Pancreas (tissue), 10 donors: ENCODE measurements around the gene ANP32B. TPM values are rescaled to one million over a fixed set of nuclear protein-coding genes. Genes with fewer than 3 reads are reported as not detected.

Source experiments
- ATAC-seq, 4 donors: fragments of 200-7000 bp; cut with Tn5 transposase; one replicate each; pipeline versions ENCODE4 v1.8.0 to v1.9.1; 2020; ENCODE audit warnings: mild to moderate bottlenecking in 4 of 4, moderate library complexity in 4 of 4
- DNase-seq, 6 donors: peaks; one replicate each; pipeline ENCODE4 v3.0.0-alpha.2; 2020
- FAIRE-seq: peaks from 2 replicates; lab custom pipeline; 2012; peaks lifted over from hg19 to GRCh38; lab: Jason Lieb, UNC
- H3K27ac ChIP-seq, 4 donors: fragments of 200-600 bp; sonication (generic); 1 replicate in 3 of 4; 2 replicates in 1 of 4; pipeline versions ENCODE4 v1.5.0 to v1.8.0; 2020
- H3K27me3 ChIP-seq, 4 donors: fragments of 200-600 bp; one replicate each; pipeline ENCODE4 v1.8.0; 2021
- H3K36me3 ChIP-seq, 3 donors: fragments of 200-600 bp; sonication (generic) in 1 of 3; one replicate each; pipeline versions ENCODE4 v1.5.0 to v1.8.0; 2020 to 2021
- H3K4me1 ChIP-seq, 3 donors: fragments of 200-600 bp; one replicate each; pipeline ENCODE4 v1.8.0; 2021
- H3K4me3 ChIP-seq, 4 donors: fragments of 200-600 bp; sonication (generic) in 2 of 4; one replicate each; pipeline versions ENCODE4 v1.5.0 to v1.8.0; 2020 to 2021
- H3K9me3 ChIP-seq, 4 donors: fragments of 200-600 bp; one replicate each; pipeline ENCODE4 v1.8.0; 2021
- WGBS, 2 donors: extraction: QIAGEN DNeasy Blood & Tissue Kit; methylation state at CpG; one replicate each; pipeline ENCODE4 v1.1.7; 2013; 5-methylcytosine and 5-hydroxymethylcytosine counted together
- intact Hi-C, 3 donors: fragments of 100-400 bp; cut with DNase I; formaldehyde crosslinking; loops; one replicate each; pipeline versions ENCODE4 v1.11.1 to v1.14.2; 2022
- polyA plus RNA-seq, 2 donors: library from polyadenylated mRNA; stranded (reverse); fragments of 200-250 nt; gene quantifications; one replicate each; pipeline ENCODE4 v1.2.3, GENCODE V29; 2013
- total RNA-seq, 6 donors: library from RNA; stranded (reverse); fragmentation: NEBNext Ultra II Directional in 4 of 6; extraction: Animal tissue kit (Norgen Biotek cat#: 25700) in 4 of 6; gene quantifications; one replicate each; pipeline versions ENCODE4 v1.2.1 to v1.2.4, GENCODE V29; 2021 to 2023
- TF ChIP-seq, protein P1 (sequence below), 4 donors: fragments of 200-600 bp; sonication (generic) in 3 of 4; IDR thresholded peaks; one replicate each; pipeline versions ENCODE4 v1.5.0 to v1.8.0; 2021; ENCODE audit warnings: antibody characterized with exemption in 4 of 4
- donor health status: healthy with polysubstance abuse.
- donor health status: DM: no; HTN: no; CAD: no; lungs with moderate emphysema.
- donor health status: DM: no; HTN: no; CAD: no.
- donor health status: control.
- donor health status: control.
- donor health status: Bipolar disorder and iron deficiency.
- donor health status: DM: yes; HTN: yes; CAD: no.
- donor health status: DM: no; HTN: no; CAD: no.
- donor health status: DM: no; HTN: no; CAD: no.
- donor health status: DM: yes; HTN: yes; CAD: no.

Gene ANP32B
- total and polyA plus RNA-seq, 8 donors: 48.8 to 89.3 (median 71.1) TPM

DNA sequence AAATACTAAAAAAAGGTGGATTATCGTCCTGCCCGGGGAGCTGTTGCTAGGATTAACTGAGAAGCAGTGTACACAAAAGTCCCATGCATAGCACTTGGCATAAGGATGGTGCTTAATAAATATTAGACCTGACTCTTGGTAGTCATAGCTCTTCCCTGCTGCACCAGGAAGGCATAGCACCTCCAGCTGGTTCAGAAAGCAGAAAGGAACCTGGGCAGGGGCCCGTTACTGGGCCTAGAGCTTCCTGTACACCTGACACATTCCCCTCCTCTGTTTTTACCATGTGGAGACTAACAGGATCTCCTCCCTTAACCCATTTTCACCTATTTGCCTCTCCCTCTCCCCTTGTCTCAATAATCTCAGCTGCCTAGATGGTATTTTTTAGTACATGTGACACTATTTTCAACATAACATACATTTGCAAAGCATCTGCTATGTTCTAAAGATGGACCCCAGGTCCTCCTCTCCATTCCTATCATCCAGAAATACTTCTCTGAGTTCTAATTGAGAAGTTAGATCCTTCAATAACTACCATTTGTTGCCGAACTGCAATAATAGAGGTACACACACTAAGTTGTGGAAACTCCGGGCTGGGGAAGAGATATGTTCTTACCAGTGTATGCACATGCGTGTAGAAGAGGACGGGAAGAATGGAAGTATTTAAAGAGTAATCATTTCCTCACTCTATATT is 3.2 kb upstream of the ANP32B start:
- ATAC-seq: no peak
- intact Hi-C loops: no loop called here

DNA sequence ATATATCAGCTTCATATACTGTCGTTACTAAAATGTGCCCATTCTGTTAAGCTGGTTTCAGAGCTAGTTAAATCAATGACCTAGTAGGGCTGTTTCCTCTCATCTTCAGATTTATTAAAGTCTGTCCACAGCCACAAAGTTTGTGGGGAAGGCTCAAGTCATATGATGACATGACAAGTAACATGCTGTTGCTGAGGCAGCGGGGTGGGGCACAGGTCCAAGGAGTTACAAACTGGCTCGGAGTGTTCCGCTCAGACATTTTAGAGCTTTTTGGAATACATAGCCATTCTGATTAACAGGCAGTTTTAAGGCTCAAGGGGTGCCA is 2.7 kb upstream of the ANP32B start:
- ATAC-seq (no peak), FAIRE-seq (no peak), DNase-seq (no peak)
- TF ChIP-seq, protein P1, sequence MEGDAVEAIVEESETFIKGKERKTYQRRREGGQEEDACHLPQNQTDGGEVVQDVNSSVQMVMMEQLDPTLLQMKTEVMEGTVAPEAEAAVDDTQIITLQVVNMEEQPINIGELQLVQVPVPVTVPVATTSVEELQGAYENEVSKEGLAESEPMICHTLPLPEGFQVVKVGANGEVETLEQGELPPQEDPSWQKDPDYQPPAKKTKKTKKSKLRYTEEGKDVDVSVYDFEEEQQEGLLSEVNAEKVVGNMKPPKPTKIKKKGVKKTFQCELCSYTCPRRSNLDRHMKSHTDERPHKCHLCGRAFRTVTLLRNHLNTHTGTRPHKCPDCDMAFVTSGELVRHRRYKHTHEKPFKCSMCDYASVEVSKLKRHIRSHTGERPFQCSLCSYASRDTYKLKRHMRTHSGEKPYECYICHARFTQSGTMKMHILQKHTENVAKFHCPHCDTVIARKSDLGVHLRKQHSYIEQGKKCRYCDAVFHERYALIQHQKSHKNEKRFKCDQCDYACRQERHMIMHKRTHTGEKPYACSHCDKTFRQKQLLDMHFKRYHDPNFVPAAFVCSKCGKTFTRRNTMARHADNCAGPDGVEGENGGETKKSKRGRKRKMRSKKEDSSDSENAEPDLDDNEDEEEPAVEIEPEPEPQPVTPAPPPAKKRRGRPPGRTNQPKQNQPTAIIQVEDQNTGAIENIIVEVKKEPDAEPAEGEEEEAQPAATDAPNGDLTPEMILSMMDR (IDR thresholded peaks at IDR 0.05): no peak
- H3K36me3 ChIP-seq: no peaks in the 10 kb centered on the region
- 62 to 63% methylated on average over 4 of the region's 4 CpGs for WGBS, 2 donors
- no peaks in the 10 kb centered on the region for H3K9me3 ChIP-seq
- intact Hi-C loops: no loop called here
- H3K27ac ChIP-seq: no peak overlapping the region
- peaks cover 0 to 4% (median 1%) of the 10 kb centered on the region in 3 donors for H3K4me1 ChIP-seq
- H3K4me3 ChIP-seq: no peak overlapping the region
- H3K27me3 ChIP-seq: no peaks in the 10 kb centered on the region

More for the DNA sequence above, 3.2 kb upstream of the ANP32B start:
- no peaks in the 10 kb centered on the region for H3K9me3 ChIP-seq
- FAIRE-seq (no peak), DNase-seq (no peak)
- WGBS, 2 donors: 83 to 94% methylated on average over 7 of the region's 7 CpGs
- TF ChIP-seq, protein P1 (IDR thresholded peaks at IDR 0.05): no peak
- no peaks in the 10 kb centered on the region for H3K27me3 ChIP-seq
- no peak overlapping the region for H3K4me3 ChIP-seq
- H3K36me3 ChIP-seq: no peaks in the 10 kb centered on the region
- no peak overlapping the region for H3K27ac ChIP-seq
- no peaks in the 10 kb centered on the region for H3K4me1 ChIP-seq

DNA sequence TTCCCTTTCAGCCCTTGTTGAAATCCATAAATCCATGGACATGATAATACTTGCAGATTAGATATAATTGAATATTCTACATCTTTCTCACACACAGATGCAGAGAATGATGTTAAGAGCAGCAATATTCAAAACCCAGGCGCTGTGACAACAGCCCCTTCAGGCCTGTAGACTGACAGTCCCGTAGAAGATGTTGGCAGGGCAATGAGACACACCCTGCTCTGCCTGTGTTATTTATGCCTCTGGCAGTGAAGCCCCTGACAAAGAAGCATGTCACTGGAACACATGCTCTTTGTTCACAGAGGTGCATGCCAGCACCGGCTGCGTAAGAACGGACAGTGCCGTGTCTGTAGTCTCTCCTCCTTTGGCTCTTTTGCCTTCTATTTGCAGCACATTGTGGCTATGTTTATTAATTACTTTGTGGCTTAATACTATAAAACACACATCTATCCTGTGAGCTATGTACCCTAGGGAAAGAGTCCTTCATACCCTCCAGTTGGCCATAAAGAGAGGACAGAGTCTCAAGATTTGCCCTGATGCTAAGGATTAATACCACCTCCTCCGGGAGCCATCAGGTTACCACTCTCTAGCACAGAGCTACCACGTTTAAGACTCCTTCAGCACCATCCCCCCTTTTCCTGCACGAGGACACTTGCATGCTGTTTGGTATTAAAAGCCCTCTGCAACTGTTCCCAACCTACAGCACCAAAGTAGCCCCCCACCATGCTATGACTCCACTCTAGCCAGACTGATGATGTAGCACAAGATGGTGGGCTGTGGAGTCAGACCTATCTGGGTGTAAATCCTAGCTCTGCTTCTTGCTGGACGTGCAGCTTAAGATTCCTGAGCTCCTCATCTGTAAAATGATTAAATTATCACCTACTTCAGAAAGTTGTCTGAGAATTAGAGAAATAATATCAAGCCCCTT is 2.0 kb upstream of the ANP32B start:
- no peaks in the 10 kb centered on the region for H3K27me3 ChIP-seq
- ATAC-seq: no peak
- TF ChIP-seq, protein P1 (IDR thresholded peaks at IDR 0.05): no peak
- FAIRE-seq: no peak
- no peak overlapping the region for H3K4me3 ChIP-seq
- 69 to 75% methylated on average over 10 of the region's 10 CpGs for WGBS, 2 donors
- no peak overlapping the region for H3K27ac ChIP-seq
- no peaks in the 10 kb centered on the region for H3K9me3 ChIP-seq
- intact Hi-C loops: no loop called here
- no peak for DNase-seq
- no peaks in the 10 kb centered on the region for H3K36me3 ChIP-seq
- peaks cover 2 to 11% (median 8%) of the 10 kb centered on the region in 3 donors for H3K4me1 ChIP-seq

DNA sequence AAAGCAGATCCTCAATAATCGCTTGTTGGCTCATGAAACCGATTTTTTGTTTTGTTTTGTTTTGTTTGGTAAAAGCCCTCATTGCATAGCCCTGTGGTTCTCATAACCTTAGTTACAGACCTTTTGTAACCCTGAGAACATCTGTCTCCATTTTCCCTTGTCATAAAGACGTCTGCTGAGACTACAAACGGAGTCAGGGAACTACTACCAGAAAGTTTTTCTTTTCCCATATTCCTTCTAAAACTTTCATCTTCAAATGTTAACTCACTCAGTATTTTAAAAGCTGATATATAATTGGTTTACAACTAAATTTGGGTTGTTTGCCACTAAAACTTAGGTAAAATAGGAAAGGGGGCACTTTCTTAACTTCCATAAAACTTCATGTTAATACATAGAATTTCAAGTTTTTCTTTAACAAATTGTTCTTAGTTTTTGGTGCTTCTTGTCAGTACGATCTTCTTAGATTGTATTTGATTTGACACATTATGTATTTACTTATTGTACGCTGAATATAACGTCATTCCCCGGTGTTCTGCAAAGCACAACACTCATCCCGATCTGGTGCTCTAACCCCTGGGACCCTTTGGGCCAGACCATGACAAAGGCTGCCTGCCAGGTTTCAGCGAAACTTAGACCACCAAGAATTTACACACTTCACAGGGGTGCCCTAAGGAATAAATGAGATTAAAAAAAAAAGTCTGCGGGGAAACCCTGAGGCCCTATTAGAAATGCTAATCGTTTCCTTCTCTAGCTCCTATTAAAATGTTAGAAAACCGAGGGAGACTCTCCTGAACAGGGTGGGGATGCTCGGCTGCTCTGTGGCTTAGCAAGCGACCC is 1.1 kb upstream of the ANP32B start:
- H3K36me3 ChIP-seq: no peaks in the 10 kb centered on the region
- FAIRE-seq (no peak), DNase-seq (peak in 1 of 6 donors; percentile 24), ATAC-seq (no peak)
- H3K4me1 ChIP-seq: peaks cover 8 to 14% (median 12%) of the 10 kb centered on the region in 3 donors
- H3K27me3 ChIP-seq: no peaks in the 10 kb centered on the region
- intact Hi-C loops: no loop called here
- peak overlapping the region; percentile 82 to 96 (median 95) for H3K4me3 ChIP-seq
- peak overlapping the region in 3 of 4 donors; percentile 31 to 95 (median 94) for H3K27ac ChIP-seq
- TF ChIP-seq, protein P1 (IDR thresholded peaks at IDR 0.05): no peak
- 32 to 34% methylated on average over 15 of the region's 15 CpGs for WGBS, 2 donors
- H3K9me3 ChIP-seq: no peaks in the 10 kb centered on the region
